ENCODE measurements around the gene ACTA2.

The ACTA2 gene

GRCh38 chr10:88968391-88968790 lies 15.8 kb upstream of the ACTA2 start:
- H2AFZ ChIP-seq (ENCODE audit: low read length) = no peak overlapping the region

DNA sequence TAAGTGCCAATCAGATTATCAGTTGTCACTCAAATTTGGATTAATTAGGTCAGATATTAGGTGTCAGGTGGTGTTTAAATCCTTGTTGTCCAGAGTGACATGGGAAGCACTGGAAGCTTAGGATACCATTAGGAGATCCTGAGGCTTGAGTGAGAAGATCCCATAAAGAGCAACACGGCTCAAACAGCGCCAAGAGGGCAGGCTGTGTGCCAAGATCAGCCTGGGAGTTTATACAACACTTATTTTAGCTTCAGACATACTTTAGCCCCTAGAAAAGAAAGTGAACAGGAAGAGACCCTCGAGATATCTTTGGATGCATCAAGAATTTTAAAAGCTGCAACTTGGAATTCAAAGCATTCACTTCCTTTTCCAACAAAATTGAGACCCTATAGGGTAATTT lies 14.2 kb upstream of the ACTA2 start:
- Histone ChIP-seq H3K27ac (ENCODE audit: low read depth, low read length, poor library complexity, severe bottlenecking) (no peak overlapping the region), H3K9me2 (ENCODE audit: low read depth, low read length) (no peaks in the 10 kb centered on the region), H3K4me3 (ENCODE audit: low read depth, low read length, poor library complexity, severe bottlenecking) (no peak overlapping the region), H2AFZ (ENCODE audit: low read length) (no peak overlapping the region), H3K9ac (ENCODE audit: low read length) (no peak overlapping the region), H3F3A (ENCODE audit: insufficient read depth, low read length) (no peaks in the 10 kb centered on the region), H3K36me3 (ENCODE audit: insufficient read depth, low read length) (no peaks in the 10 kb centered on the region), H4K20me1 (ENCODE audit: insufficient read depth, low read length) (no peaks in the 10 kb centered on the region), H3K4me2 (ENCODE audit: low read length) (no peak overlapping the region), H3K27me3 (ENCODE audit: insufficient read depth, low read length) (no peaks in the 10 kb centered on the region), H3K9me3 (ENCODE audit: low read length) (no peaks in the 10 kb centered on the region), H3K79me2 (ENCODE audit: insufficient read depth, low read length) (no peaks in the 10 kb centered on the region), H3K4me1 (ENCODE audit: insufficient read depth, low read length, severe bottlenecking) (no peaks in the 10 kb centered on the region)
- TF ChIP-seq, protein P1, sequence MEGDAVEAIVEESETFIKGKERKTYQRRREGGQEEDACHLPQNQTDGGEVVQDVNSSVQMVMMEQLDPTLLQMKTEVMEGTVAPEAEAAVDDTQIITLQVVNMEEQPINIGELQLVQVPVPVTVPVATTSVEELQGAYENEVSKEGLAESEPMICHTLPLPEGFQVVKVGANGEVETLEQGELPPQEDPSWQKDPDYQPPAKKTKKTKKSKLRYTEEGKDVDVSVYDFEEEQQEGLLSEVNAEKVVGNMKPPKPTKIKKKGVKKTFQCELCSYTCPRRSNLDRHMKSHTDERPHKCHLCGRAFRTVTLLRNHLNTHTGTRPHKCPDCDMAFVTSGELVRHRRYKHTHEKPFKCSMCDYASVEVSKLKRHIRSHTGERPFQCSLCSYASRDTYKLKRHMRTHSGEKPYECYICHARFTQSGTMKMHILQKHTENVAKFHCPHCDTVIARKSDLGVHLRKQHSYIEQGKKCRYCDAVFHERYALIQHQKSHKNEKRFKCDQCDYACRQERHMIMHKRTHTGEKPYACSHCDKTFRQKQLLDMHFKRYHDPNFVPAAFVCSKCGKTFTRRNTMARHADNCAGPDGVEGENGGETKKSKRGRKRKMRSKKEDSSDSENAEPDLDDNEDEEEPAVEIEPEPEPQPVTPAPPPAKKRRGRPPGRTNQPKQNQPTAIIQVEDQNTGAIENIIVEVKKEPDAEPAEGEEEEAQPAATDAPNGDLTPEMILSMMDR (IDR thresholded peaks at IDR 0.05; ENCODE audit: low read length) = no peak
- TF ChIP-seq EZH2 (IDR thresholded peaks at IDR 0.05; ENCODE audit: borderline replicate concordance, low read length) = no peak

More at GRCh38 chr10:88968391-88968790, 15.8 kb upstream of the ACTA2 start:
- Histone ChIP-seq H3K79me2 (ENCODE audit: insufficient read depth, low read length) (no peaks in the 10 kb centered on the region), H3K9me3 (ENCODE audit: low read length) (no peaks in the 10 kb centered on the region), H3K27me3 (ENCODE audit: insufficient read depth, low read length) (no peaks in the 10 kb centered on the region), H3K27ac (ENCODE audit: low read depth, low read length, poor library complexity, severe bottlenecking) (no peak overlapping the region), H3K9ac (ENCODE audit: low read length) (no peak overlapping the region), H3K4me3 (ENCODE audit: low read depth, low read length, poor library complexity, severe bottlenecking) (no peak overlapping the region), H3K36me3 (ENCODE audit: insufficient read depth, low read length) (no peaks in the 10 kb centered on the region), H3F3A (ENCODE audit: insufficient read depth, low read length) (no peaks in the 10 kb centered on the region), H4K20me1 (ENCODE audit: insufficient read depth, low read length) (no peaks in the 10 kb centered on the region), H3K4me1 (ENCODE audit: insufficient read depth, low read length, severe bottlenecking) (no peaks in the 10 kb centered on the region), H3K9me2 (ENCODE audit: low read depth, low read length) (no peaks in the 10 kb centered on the region), H3K4me2 (ENCODE audit: low read length) (no peak overlapping the region)
- TF ChIP-seq, protein P1 (IDR thresholded peaks at IDR 0.05; ENCODE audit: low read length) = no peak
- TF ChIP-seq EZH2 (IDR thresholded peaks at IDR 0.05; ENCODE audit: borderline replicate concordance, low read length) = no peak

DNA sequence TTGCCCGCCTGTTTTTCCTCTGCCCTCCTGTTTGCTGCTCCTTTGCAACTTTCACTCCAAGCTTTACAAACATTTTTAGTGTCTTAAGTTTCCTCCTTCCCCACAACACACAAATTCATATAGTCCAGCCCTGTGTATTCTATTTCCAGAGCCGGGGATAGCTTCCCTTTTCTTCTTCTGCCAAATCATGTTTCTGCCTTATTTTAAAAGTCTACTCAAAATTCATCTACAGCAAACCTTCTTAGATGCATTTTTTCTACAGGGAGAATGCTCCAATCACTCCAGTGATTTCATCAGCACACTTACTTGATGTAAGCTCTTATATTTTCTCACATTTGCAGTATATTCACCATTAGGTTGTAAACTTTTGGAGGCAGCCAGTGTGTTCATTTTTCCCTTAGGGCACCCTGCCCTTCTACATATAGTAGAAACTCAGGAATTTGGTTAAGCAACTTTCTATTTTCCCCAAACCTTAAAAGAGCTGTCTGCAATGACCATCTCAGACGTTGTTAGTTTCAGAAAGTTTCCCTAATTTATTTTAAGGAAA lies 12.4 kb upstream of the ACTA2 start:
- no peaks in the 10 kb centered on the region for H3K9me3 ChIP-seq (ENCODE audit: low read length)
- H3K9ac ChIP-seq (ENCODE audit: low read length) = no peak overlapping the region
- no peak overlapping the region for H2AFZ ChIP-seq (ENCODE audit: low read length)
- no peak for TF ChIP-seq EZH2 (IDR thresholded peaks at IDR 0.05; ENCODE audit: borderline replicate concordance, low read length)
- TF ChIP-seq, protein P1 (IDR thresholded peaks at IDR 0.05; ENCODE audit: low read length) = no peak
- no peak overlapping the region for H3K4me3 ChIP-seq (ENCODE audit: low read depth, low read length, poor library complexity, severe bottlenecking)
- H3K9me2 ChIP-seq (ENCODE audit: low read depth, low read length) = no peaks in the 10 kb centered on the region
- no peaks in the 10 kb centered on the region for H3K79me2 ChIP-seq (ENCODE audit: insufficient read depth, low read length)
- no peak overlapping the region for H3K27ac ChIP-seq (ENCODE audit: low read depth, low read length, poor library complexity, severe bottlenecking)
- no peaks in the 10 kb centered on the region for H4K20me1 ChIP-seq (ENCODE audit: insufficient read depth, low read length)
- H3F3A ChIP-seq (ENCODE audit: insufficient read depth, low read length) = no peaks in the 10 kb centered on the region
- no peaks in the 10 kb centered on the region for H3K4me1 ChIP-seq (ENCODE audit: insufficient read depth, low read length, severe bottlenecking)
- no peaks in the 10 kb centered on the region for H3K36me3 ChIP-seq (ENCODE audit: insufficient read depth, low read length)
- H3K4me2 ChIP-seq (ENCODE audit: low read length) = no peak overlapping the region
- no peaks in the 10 kb centered on the region for H3K27me3 ChIP-seq (ENCODE audit: insufficient read depth, low read length)
